GM20431 (cell line): ENCODE measurements around the gene TCF12.

Experiments
- in situ Hi-C: fragments of 300-500 bp; cut with MseI, MboI; formaldehyde crosslinking; loops from one replicate; pipeline ENCODE4 v1.15.0; 2020; ENCODE audit warnings: low sequenced_read_pairs; ENCODE audit not compliant: unreplicated experiment

TCF12 gene

DNA sequence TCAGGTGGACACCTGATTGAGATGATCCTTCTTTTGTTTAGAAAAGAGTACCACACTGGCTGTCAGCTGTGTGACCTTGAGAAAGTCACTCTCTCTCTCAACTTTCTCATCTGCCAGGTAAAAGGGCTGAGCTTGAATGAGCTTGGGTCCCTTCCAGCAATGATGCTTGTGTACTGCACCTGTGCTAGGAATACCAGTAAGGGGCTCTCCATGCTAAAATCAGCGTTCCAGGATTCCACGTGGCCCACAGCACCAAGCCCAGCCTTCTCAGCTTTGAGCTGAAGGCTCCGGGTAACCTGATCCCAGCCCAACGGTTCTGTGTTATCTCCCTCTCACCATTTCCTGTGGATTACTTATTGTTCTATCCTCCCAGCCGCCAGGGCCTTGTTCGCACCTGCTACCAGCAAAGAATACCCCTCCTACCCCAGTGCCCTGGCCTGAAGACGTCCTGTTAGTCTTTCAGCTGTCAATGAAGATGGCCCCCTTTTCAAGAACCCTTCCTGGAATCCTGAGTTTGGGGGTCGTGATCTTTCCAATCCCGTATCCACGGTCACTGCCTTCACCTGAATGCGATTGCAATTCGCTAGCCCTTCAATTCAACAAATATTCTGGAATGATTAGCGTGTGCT lies 403.6 kb downstream of the TCF12 start:
- in situ Hi-C loops = loop anchor here (25.0 kb wide), 2 partner anchors 310 to 835 kb away; no protein-coding TSS in a partner anchor

DNA sequence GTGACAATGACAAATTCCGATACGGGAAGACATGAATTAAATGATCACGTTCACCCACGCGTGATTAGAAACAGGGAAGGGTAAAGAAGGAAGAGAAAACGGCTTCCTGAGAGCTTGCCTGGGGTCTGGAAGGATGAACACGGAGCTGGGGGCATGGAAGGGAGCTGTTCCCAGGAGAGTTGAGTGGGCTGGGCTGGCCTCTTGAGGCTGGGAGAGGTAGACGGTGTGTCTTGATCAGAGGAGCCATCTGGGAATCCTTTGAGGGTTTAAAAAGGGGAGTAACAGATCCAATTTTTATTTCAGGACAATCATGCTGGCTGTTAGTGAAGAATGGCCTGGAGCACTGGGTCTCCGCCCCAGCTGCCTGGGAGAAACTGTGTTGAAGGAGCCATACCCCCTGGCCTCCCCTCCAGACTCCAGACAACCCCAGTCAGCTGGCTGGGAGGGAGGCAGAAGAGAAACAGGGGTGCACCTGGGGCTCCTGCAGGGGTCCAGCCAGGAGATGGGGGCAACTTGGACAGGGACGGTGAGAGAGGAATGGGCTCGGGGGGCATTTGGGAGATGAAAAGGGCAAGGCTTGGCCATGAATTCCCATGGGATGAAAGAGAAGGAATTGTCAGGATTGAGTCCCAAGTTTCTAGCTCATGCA lies 404.3 kb downstream of the TCF12 start:
- in situ Hi-C loops = loop anchor here (25.0 kb wide), 2 partner anchors 310 to 835 kb away; no protein-coding TSS in a partner anchor

DNA sequence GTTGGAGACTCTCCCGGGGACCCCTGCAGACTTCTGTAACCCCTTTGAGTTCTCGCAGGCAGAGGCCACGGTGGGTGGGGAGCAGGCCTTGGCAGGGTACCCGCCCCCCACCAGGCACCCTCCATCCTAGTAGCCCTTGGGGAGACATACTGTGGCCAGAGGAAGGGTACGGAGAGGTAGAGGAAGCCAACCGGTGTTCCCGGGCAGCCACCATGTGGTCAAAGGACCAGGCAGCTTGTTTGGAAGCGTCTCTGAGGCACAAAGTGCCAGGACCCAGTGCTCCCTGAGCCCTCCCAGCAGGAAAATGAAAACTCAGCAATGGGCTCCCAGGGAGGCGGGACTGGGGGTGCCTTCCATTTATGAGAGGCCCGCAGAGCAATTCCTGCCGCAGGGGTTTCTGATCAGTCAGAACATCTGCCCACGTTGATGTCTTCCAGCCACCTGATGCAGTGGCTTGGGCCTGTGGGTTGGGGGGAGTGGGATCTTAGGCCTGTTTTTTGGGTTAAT lies 404.9 kb downstream of the TCF12 start:
- in situ Hi-C loops = loop anchor here (25.0 kb wide), 2 partner anchors 311 to 836 kb away; no protein-coding TSS in a partner anchor

DNA sequence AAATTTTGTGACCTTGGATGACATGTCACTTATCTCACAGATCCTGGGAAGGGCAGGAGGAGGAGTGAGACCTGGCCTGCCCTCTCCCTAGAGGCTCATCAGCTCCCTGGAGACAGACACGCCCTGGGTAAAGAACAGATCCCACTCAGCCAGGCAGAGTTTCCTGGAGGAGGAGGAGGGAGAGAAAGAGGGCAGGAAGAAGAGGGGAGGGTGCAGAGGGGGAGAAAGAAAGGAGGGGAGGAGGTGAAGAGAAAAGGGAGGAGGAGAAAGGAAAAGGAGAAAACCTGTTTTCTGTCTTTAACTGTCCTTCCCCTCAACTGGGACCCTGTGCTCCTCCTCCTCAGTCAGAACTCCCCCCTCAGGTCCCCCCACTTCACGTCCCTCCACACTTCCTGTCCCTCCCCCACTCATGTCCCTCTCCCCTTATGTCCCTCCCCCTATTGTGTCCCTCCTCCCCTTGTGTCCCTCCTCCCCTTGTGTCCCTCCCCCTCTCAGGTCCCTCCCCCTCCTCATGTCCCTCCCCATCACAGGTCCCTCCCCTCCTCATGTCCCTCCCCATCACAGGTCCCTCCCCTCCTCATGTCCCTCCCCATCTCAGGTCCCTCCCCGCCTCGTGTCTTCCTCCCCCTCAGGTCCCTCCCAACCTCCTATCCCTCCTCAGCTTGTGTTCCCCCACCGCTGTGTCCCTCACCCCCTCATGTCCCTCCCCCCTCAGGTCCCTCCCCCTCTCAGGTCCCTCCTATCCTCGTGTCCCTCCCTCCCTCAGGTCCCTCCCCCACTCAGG lies 405.6 kb downstream of the TCF12 start:
- in situ Hi-C loops = loop anchor here (25.0 kb wide), 2 partner anchors 312 to 837 kb away; no protein-coding TSS in a partner anchor

DNA sequence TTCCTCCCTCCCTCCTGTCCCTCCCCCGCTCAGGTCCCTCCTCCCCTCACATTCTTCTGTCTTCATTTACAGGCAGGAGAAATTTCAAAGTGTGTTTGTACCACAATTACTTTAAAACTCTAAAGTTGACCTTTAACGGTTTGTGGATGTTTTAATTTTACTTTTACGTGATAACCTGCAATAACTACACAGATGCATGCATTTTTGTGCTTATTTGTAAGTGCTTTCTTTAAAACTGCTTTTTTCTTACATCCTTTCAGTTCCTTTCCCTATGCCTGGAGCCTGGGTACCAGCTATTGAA lies 406.1 kb downstream of the TCF12 start:
- in situ Hi-C loops = loop anchor here (25.0 kb wide), 2 partner anchors 312 to 837 kb away; no protein-coding TSS in a partner anchor

DNA sequence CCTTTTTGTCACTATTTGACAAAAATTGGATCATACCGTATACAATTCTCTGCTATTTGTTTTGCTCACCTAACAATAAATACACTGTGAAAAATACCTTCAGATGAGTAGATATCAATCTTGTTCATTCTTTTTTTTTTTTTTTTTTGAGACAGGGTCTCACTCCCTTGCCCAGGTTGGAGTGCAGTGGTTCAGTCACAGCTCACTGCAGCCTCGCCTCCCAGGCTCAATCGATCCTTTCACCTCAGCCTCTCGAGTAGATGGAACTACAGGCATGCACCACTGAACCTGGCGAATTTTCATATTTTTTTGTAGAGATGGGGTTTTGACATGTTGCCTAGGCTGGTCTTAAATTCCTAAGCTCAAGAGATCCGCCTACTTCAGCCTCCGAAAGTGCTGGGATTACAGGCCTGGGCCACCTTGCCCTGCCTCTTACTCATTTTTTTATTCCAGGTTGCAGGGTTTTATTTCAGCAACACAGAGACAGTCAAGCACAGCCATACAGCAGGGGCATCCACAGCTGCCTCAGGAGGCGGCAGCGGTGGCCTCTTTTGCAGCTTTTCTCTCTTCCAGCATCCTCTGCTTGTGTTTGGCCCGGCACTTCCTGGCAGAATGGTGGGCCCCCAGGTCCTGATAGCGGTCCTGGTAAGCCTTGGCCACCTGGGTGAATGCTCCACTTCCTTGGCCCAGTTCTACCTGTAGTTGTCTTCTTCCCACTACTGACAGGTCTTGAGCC lies 406.7 kb downstream of the TCF12 start:
- in situ Hi-C loops = loop anchor here (25.0 kb wide), 2 partner anchors 313 to 838 kb away; no protein-coding TSS in a partner anchor

DNA sequence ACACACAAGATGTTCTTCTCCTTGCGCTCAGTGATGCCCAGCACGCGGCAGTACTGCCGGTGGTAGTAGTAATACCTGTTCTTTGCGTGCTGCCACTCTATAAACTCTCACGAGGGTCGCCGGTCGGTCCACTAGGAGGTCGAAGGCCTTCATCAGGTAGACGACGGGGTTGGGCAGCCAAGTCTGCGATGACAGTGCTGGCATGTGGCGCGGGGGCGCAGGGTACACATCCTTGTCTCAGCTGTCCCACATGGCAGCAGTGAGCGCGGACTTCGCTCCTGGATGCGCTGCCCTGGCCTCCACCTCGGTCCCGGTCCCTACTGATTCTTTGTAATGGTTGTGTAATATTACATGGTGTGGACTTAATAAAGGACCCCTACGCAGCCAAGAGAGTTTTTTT lies 407.8 kb downstream of the TCF12 start:
- in situ Hi-C loops = no loop called here

DNA sequence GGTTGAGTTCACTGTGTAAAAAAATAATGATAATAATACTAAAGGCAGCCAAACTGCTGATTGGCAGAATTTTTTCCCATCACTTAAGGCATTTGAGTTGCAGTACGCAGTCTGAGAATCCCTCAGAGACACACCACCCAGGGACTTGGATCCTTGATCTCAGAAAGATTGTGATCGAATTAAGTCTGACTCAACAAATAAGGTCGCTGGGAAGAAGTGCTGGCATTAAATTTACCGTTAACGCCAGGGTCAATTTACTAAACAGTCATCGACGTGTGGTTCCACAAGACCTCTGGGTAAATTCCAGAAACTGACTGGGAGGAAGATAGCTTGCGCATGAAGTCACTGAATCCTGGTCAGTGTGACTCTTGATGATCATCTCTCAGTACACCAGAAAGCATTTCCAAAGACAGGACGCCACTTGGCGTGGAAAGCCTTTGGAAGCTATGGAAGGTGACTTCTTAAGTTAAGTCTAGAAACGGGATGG lies 409.6 kb downstream of the TCF12 start:
- in situ Hi-C loops = no loop called here

DNA sequence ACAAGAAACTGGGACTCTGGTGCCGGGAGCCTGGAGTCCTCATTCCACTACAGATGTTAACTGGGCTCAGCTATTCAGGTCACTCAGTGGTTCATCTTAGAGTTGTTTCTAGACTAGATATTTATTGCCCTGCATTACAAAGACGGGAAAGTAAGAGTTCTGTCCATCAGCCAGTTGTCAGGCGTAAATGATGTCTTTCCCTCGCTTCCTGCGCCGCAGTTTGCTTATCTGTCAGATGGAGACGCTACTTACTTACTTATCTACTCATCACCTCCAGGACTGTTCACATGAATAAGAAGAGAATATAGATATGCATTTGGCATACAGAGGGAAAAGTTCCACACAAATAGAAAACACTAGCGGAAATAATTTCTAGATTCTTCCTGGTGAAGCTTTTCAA lies 410.0 kb downstream of the TCF12 start:
- in situ Hi-C loops = no loop called here

DNA sequence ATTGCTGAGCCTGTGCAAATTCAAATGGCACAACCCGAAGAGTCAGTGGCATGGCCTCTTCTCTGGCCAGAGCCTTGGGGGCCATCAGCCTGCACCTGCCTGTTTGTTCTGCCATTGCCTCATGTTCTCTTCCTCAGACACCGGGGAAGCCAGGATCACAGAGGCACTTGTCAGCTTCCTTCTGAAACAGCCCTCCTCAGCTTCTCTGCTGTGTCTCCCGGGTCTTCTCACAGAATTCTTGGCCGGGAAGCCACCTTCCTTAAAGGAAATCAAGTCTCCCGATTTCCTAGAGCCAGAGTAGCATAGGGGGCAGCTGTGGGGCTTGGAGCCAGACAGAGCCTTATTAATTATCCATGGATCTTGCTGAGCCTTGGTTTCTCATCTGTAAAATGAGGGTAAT lies 410.5 kb downstream of the TCF12 start:
- in situ Hi-C loops = no loop called here

DNA sequence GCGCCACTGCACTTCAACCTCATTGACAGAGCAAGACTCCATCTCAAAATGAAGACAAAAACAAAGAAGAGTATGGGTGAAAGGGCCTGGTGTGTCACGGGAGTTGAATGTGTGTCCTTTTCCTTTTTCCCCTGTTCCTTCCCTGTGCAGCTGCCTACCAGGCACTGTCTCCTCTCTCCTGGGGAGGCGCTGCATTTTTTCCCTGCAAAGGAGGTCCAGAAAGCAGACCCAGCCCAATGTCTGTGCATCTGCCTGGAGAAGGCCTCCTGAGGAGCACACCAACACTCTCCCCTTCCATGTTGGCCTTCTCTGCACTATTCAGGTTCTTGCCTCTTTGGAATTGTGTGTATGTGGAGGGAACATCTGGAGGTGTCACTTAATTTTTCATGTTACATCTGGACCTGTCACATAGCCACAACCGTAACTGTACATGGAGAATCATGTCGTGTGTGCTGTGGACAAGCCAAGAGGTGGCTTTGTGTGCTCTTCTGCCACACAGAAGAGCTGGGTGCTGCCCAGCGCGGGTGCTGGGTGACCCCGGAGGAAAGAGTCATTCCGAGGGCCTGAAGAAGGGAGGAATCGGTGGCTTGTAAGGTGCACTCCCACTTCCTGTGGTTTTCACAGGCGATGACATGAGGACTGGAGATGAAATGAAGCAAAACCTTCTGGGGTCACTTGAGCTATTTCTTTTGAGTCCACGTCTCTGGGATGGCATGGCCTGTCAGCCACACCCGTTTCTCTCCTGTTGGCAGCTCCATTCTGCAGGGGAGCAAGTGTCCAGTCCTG lies 411.3 kb downstream of the TCF12 start:
- in situ Hi-C loops = no loop called here

DNA sequence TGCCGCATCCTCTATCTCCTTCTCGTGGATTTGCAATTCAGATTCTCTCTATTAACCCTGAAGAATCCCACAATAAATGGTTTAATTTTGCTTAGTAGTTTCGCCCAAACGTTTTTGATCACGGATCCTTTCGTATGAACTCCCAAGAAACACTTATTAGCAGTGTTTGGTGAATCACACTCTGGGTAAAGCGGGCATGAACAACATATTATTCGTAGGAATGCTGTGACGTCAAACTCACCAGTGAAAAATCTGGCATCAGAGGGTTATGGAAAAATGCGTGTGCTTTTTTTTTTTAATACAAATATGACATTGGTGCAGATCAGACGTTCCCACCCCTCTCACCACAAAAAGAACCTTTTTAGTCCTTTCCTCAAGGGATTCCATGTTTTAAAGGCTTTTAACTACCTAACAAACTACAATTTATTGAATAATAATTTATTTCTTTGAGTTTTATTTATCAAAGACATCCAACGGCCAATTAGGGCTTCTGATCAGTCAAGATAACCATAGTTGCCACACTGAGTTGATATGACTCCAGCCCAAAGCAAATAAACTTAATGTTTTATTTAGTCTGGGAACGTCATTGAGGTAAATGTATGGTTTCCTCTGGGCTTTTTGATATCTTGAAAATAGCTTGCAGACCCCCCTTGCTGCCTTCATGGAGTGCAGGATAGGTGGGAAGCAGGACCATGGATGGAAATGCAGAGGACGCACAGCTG lies 412.3 kb downstream of the TCF12 start:
- in situ Hi-C loops = no loop called here

DNA sequence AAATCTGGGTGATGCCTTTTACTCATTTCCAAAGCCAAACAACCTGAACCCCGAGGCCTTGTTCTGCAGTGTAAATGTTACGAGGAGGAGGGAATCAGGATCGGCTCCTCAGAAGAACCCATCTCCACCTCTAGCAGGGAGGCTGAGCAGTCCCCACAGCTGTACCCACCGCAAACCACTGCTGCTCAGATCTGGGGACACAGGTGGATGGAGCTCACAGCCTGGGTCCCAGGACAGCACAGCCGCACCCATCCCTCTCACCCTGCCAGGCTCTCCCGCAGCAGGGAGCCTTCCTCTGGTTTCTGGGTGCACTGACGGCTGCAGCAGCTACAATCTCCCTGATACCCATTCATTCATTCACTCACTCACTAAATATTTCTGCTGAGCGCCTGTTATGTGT lies 413.9 kb downstream of the TCF12 start:
- in situ Hi-C loops = no loop called here

DNA sequence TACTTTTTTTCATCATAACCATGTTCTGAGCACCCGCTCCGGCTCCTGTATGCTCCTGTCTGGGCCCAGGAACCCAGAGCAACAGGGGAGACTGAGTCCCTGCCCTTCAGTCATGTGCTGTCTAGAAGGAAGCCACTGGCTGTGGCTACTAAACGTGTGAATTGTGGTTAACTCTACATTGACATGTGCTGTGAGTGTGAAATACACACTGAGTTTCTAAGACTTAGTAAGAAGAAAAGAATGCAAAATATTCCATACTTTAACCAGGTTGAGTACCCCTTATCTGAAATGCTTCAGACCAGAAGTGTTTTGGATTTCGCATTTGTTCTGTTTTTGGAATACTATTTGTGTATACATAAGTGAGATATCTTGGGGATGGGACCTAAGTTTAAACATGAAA lies 415.0 kb downstream of the TCF12 start:
- in situ Hi-C loops = no loop called here

DNA sequence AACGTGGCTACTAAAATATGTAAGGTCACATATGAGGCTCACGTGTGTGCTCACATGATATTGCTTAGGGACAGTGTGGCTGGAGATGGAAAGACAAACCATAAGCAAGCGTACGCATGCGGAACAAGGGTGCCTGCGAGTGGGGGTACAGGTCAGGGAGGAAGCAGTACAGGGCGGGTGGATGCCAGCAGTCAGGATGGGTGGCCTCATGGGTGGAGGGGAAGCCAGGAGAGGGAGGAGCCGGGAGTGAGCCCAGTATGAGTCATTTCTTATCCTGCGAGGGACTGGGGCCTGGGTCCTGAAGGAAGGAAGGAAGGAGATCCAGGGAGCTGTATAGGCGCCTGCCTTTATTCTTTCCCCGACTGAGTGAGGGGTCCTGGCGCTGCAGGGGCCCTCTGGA lies 415.8 kb downstream of the TCF12 start:
- in situ Hi-C loops = no loop called here

DNA sequence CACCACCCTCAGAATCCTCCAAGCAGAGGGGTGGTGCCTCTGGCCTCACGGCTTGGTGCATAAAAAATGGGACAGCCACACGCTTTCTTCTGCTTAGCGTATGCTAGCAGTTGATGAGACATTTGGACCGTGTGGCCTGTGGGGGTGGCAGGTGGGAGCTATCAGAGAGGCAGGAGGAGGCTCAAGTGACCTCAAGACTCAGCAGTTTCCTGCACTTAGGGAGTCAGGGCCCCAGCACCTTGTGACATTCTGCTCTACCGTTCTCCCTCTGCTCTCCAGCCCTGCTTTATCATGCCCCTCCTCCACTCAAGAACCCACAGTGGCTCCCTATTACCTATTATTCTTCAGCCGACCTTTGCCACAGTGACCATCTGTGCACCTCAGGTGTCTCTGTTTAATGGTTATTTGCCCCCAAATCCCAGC lies 416.9 kb downstream of the TCF12 start:
- in situ Hi-C loops = no loop called here

DNA sequence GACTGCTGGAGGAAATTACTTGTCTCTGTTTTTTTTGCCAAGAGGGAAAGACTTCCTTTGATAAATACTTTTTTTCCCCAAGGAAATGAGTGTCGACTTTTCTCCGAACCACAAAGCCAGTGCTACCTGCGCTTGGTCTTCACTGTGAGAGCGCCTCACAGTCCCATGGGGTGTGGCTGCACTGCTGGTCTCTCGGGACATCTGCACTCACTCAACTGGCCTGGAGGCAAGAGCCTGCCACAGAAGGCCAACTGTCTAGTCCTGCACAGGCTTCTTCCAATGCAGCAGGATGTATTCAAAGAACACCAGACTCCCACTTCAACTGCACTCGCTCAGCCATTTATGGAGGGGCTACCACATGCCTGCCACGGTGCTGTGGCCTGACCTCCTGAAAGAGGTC lies 417.3 kb downstream of the TCF12 start:
- in situ Hi-C loops = no loop called here

DNA sequence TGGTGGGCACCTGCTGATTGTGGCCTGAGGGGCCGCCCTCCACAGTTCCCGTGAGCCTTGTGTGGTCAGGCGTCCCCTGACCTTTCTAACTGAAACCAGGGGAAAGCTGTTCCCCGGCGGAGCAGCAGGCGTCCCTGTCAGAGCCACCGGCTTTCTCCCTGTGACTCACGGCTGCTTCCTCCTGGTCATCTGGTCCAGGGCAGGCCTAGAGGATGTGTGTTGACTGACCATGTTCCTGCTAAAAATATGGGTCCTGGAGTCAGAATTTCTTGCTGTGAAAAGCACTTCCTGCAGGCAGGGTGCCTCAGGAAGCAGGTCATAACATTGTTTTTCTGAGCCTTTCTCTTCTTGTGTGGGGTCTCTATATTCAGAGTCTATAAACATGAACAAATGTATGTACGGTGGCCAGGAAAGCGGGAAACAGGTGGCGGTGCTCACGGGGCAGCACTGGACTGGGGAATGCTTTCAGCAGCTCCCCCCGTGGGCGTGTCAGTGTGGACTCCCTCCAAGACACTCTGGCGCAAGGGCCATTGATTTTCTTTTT lies 419.5 kb downstream of the TCF12 start:
- in situ Hi-C loops = no loop called here
